GM10266 (cell line): ENCODE data around the gene ESAM.
"Not testable (repeated sequence)": the region's sequence is repeated elsewhere in the genome, so short reads cannot be mapped to it uniquely, and the experiment has no call there.

Experiments
- DNase-seq: peaks from one replicate; pipeline ENCODE4 v3.0.0; 2012; ENCODE audit errors: extremely low spot score
- CTCF ChIP-seq: IDR thresholded peaks from 2 replicates; pipeline ENCODE4 v1.5.1; 2012; ENCODE audit warnings: mild to moderate bottlenecking, low read depth; ENCODE audit not compliant: control insufficient read depth, insufficient read depth; ENCODE audit errors: missing control alignments

ESAM gene

GRCh38 chr11:124791626-124792341 lies 29.7 kb upstream of the ESAM start:
- DNase-seq: peak; percentile 31
- TF ChIP-seq CTCF: no peak

DNA sequence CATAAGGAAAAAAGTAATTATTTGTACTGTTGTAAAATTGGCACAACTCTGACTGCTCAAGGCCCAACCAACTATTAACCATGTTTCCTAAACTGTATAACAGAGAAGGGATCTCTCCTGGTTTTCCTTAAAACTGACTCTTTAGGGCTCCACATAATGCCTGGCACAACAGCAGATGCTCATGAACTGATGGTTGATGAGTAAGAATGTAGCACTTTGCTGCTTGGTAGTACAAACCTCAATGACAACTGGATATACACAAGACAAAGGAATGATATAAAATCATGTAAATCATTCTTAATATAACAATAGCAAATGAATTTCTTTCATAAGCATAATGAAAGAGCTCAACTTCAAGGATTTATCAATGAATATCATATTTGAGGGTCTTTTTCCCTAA lies 26.4 kb upstream of the ESAM start:
- no peak for TF ChIP-seq CTCF
- DNase-seq: no peak

- TF ChIP-seq CTCF: no peak
- no peak for DNase-seq
Measured at GRCh38 chr11:124784051-124784450, 22.0 kb upstream of the ESAM start.

DNA sequence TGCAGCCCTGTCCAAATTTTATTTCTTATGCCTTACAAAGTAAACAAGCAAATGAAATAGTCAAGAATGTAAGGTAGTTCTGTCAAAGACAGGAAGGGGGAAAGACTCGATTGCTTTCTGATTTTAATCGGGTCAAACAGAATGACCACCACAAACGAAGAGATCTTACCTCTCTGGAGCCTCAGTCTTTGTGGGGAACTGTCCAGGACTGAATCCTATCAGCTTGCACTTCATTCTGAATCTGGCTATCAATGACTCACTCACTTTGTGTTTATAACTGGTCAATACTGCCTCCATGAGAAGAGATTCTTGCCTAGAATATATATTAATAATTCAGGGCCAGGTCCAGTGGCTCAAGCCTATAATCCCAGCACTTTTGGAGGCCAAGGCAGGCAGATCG lies 20.9 kb upstream of the ESAM start:
- TF ChIP-seq CTCF: no peak
- DNase-seq: no peak

DNA sequence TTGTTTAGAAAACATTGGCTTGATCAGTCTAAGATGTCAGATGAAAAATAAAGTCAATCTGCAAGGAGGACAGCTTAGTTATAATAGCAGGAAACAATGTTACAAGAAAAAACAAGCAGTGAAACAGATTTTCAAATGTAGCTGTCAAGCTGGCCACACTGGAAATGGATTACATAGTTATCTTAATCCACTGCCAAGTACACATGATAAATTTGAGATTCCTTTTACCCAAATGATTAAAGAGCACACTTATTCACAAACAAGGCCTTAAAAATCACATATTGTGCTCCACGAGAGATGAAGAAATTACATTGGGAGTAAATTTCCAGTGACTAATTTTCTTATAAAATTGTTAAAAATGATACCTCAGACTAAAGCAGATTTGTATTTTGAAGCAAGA lies 17.5 kb upstream of the ESAM start:
- no peak for DNase-seq
- TF ChIP-seq CTCF: no peak

- DNase-seq: no peak
- no peak for TF ChIP-seq CTCF
Measured at GRCh38 chr11:124778281-124778680, 16.2 kb upstream of the ESAM start.

DNA sequence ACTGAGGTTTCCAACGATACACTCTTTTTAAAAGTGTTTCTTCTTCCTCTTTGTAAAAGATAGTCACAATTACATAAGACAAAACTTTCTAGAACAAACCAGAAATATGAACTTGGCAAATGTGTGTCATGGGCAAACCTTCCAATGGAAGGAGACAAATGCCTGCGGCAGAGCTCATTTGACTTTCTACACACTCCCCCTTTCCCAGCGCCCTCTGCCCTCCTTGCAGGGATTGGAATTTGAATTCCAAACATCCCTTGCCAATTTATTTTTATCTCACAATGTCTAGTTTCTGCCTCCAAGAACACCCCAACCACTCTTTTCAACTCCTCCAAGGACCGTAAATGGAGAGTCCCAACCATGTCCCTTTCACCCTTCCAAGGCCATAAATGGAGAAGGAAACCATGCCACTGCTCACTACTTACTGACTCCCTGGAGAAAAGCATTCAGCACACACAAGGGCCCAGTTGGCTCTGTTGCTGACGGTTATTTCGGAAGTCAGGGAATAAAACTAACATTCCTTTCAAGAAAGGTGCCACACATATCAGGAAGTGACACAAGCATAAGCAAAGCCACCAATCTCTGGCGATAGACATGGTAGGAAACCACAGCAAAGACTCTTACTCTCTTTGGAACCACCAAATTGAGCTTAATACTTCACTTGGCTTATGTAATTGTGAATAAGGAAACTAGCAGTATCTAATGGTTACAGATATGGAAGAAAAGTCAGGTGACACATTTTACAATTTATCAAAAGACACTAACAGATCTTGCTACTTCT lies 15.0 kb upstream of the ESAM start:
- no peak for TF ChIP-seq CTCF
- DNase-seq: no peak

DNA sequence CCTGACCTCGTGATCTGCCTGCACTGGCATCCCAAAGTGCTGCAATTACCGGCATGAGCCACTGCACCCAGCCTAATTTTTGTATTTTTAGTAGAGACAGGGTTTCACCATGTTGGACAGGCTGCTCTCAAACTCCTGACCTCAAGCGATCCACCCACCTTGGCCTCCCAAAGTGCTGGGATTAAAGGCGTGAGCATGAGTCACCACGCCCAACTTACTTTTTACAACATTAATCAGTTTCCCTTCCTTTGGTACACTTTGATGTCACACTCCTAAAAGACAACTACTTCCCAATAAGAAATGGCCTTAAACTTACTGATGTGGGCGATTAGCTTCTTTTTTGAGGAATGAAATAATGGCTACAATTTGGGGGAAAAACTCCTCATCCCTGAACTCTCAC lies 8.9 kb upstream of the ESAM start:
- not testable (repeated sequence) for DNase-seq
